ENCODE measurements around the gene RAP2A. TPM values are rescaled to one million over a fixed set of nuclear protein-coding genes. Genes with fewer than 3 reads are reported as not detected.

The RAP2A gene
- 45.5 and 53.3 TPM in 2 replicates for total RNA-seq

DNA sequence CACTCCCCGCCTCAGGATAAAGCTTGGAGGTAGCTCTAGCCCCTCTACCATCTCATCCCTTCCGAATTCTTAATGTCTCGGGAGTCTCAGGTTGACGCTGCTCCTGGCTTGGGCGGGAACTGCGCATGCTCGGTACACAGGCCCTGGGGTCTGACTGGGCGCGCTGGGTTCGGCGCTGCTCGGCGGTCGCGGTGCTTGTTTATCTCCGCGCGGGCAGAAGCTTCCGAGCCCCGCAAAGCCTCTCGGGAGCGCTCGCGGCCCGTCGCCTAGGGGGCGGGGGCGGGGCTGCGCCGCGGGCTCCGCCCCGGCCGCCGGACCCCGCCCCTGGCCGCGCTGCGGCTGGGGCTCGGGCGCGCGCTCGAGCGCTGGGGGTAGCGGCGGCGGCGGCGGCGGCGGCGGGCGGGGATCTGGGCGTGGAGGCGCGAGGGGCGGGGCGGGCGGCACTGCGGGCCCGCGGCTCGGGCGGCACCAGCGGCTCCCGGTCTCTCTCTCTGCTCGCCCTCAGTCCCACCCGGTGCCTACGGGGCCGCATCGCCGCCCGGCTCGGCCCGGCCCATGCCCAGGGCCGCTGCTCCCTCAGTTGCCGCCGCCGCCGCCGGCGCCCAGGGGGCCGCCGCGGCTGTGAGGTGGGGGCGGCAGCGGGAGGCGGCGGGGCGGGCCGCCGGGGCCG is at the start of gene RAP2A:
Gene RAP2A, plus strand, starts transcription at position 443 of the 670 bp plus-strand sequence. CDS start 302 bp downstream, outside the sequence.

Other genes with a start within 250 kb of the RAP2A start
- 45.8 and 55.6 TPM in 2 replicates for gene MBNL2, start 211.8 kb upstream of the RAP2A start, total RNA-seq

All from epithelial cell of umbilical artery (primary cell).